ENCODE data around the gene HECW1. TPM values are rescaled to one million over a fixed set of nuclear protein-coding genes. Genes with fewer than 3 reads are reported as not detected.

HECW1 gene
- total and polyA plus RNA-seq, 5 donors from 2014 or later = 0.11 to 0.68 (median 0.34) TPM; not detected in 1

GRCh38 chr7:43294080-43294630 is 181.7 kb downstream of the HECW1 start:
- Mint-ChIP-seq H3K36me3 (no peaks in the 10 kb centered on the region), H3K27ac (no peak overlapping the region), H3K4me1 (no peaks in the 10 kb centered on the region), H3K27me3 (peaks cover 10% of the 10 kb centered on the region), H3K4me3 (no peak overlapping the region), H3K9me3 (peaks cover 0 to 14% (median 4%) of the 10 kb centered on the region in 7 donors)
- DNase-seq = no peak
- H3K36me3 ChIP-seq (ENCODE audit: control insufficient read depth, insufficient read depth, low read length) = no peaks in the 10 kb centered on the region
- H3K9me3 ChIP-seq (ENCODE audit: control insufficient read depth in 2 of 2, low read length in 2 of 2) = peaks cover 6 to 17% of the 10 kb centered on the region in 2 experiments
- H3K27ac ChIP-seq (ENCODE audit: insufficient read depth, low read length, poor library complexity, severe bottlenecking) = no peak overlapping the region
- ATAC-seq (ENCODE audit: low read depth in 2 of 2) = no peak
- H3K4me3 ChIP-seq (ENCODE audit: low read depth, low read length) = no peak overlapping the region
- no peaks in the 10 kb centered on the region for H3K27me3 ChIP-seq (ENCODE audit: control insufficient read depth, insufficient read depth, low read length)
- H3K4me1 ChIP-seq (ENCODE audit: control insufficient read depth, insufficient read depth, low read length, poor library complexity, severe bottlenecking) = no peaks in the 10 kb centered on the region

GRCh38 chr7:43295429-43295828 is 183.0 kb downstream of the HECW1 start:
- H3K27me3 Mint-ChIP-seq = peaks cover 10% of the 10 kb centered on the region

GRCh38 chr7:43296306-43296705 is 183.9 kb downstream of the HECW1 start:
- Histone ChIP-seq H3K27me3 (ENCODE audit: control insufficient read depth, insufficient read depth, low read length) (no peaks in the 10 kb centered on the region), H3K4me1 (ENCODE audit: control insufficient read depth, insufficient read depth, low read length, poor library complexity, severe bottlenecking) (no peaks in the 10 kb centered on the region), H3K36me3 (ENCODE audit: control insufficient read depth, insufficient read depth, low read length) (no peaks in the 10 kb centered on the region), H3K4me3 (ENCODE audit: low read depth, low read length) (no peak overlapping the region), H3K9me3 (ENCODE audit: control insufficient read depth in 2 of 2, low read length in 2 of 2) (peaks cover 0 to 5% of the 10 kb centered on the region in 2 experiments), H3K27ac (ENCODE audit: insufficient read depth, low read length, poor library complexity, severe bottlenecking) (no peak overlapping the region)
- H3K36me3 Mint-ChIP-seq = no peaks in the 10 kb centered on the region
- ATAC-seq (ENCODE audit: low read depth in 2 of 2) (no peak), DNase-seq (no peak)
- H3K9me3 Mint-ChIP-seq = peaks cover 0 to 2% (median 0%) of the 10 kb centered on the region in 7 donors
- no peaks in the 10 kb centered on the region for H3K4me1 Mint-ChIP-seq
- H3K27me3 Mint-ChIP-seq = peaks cover 10% of the 10 kb centered on the region
- H3K27ac Mint-ChIP-seq = peak overlapping the region in 1 of 3 donors; percentile 18
- H3K4me3 Mint-ChIP-seq = no peak overlapping the region

More at GRCh38 chr7:43295429-43295828, 183.0 kb downstream of the HECW1 start:
- Mint-ChIP-seq H3K4me3 (no peak overlapping the region), H3K36me3 (no peaks in the 10 kb centered on the region), H3K27ac (no peak overlapping the region), H3K4me1 (no peaks in the 10 kb centered on the region), H3K9me3 (peaks cover 0 to 8% (median 0%) of the 10 kb centered on the region in 7 donors)
- Histone ChIP-seq H3K36me3 (ENCODE audit: control insufficient read depth, insufficient read depth, low read length) (no peaks in the 10 kb centered on the region), H3K27ac (ENCODE audit: insufficient read depth, low read length, poor library complexity, severe bottlenecking) (no peak overlapping the region), H3K4me1 (ENCODE audit: control insufficient read depth, insufficient read depth, low read length, poor library complexity, severe bottlenecking) (no peaks in the 10 kb centered on the region), H3K9me3 (ENCODE audit: control insufficient read depth in 2 of 2, low read length in 2 of 2) (peaks cover 2 to 14% of the 10 kb centered on the region in 2 experiments), H3K4me3 (ENCODE audit: low read depth, low read length) (no peak overlapping the region), H3K27me3 (ENCODE audit: control insufficient read depth, insufficient read depth, low read length) (no peaks in the 10 kb centered on the region)
- DNase-seq (no peak), ATAC-seq (ENCODE audit: low read depth in 2 of 2) (no peak)

- Mint-ChIP-seq H3K27ac (no peak overlapping the region), H3K9me3 (no peaks in the 10 kb centered on the region), H3K4me1 (peaks cover 0 to 9% (median 4%) of the 10 kb centered on the region in 4 donors), H3K27me3 (peaks cover 5% of the 10 kb centered on the region), H3K4me3 (no peak overlapping the region), H3K36me3 (no peaks in the 10 kb centered on the region)
- H3K4me3 ChIP-seq (ENCODE audit: low read depth, low read length) = no peak overlapping the region
- no peaks in the 10 kb centered on the region for H3K9me3 ChIP-seq (ENCODE audit: control insufficient read depth in 2 of 2, low read length in 2 of 2)
- no peaks in the 10 kb centered on the region for H3K27me3 ChIP-seq (ENCODE audit: control insufficient read depth, insufficient read depth, low read length)
- no peak overlapping the region for H3K27ac ChIP-seq (ENCODE audit: insufficient read depth, low read length, poor library complexity, severe bottlenecking)
- DNase-seq (no peak), ATAC-seq (ENCODE audit: low read depth in 2 of 2) (no peak)
- H3K4me1 ChIP-seq (ENCODE audit: control insufficient read depth, insufficient read depth, low read length, poor library complexity, severe bottlenecking) = peaks cover under 1% of the 10 kb centered on the region
- no peaks in the 10 kb centered on the region for H3K36me3 ChIP-seq (ENCODE audit: control insufficient read depth, insufficient read depth, low read length)
Measured at GRCh38 chr7:43298617-43299016, 186.2 kb downstream of the HECW1 start.

- no peaks in the 10 kb centered on the region for H3K36me3 Mint-ChIP-seq
- no peaks in the 10 kb centered on the region for H3K27me3 Mint-ChIP-seq
- no peak overlapping the region for H3K4me3 ChIP-seq (ENCODE audit: low read depth, low read length)
Measured at GRCh38 chr7:43300121-43300520, 187.7 kb downstream of the HECW1 start.

GRCh38 chr7:43302211-43302711 is 189.8 kb downstream of the HECW1 start:
- Mint-ChIP-seq H3K9me3 (no peaks in the 10 kb centered on the region), H3K27me3 (no peaks in the 10 kb centered on the region), H3K4me1 (peaks cover 11 to 25% (median 17%) of the 10 kb centered on the region in 4 donors), H3K36me3 (no peaks in the 10 kb centered on the region), H3K27ac (no peak overlapping the region), H3K4me3 (no peak overlapping the region)
- Histone ChIP-seq H3K36me3 (ENCODE audit: control insufficient read depth, insufficient read depth, low read length) (no peaks in the 10 kb centered on the region), H3K4me3 (ENCODE audit: low read depth, low read length) (no peak overlapping the region), H3K4me1 (ENCODE audit: control insufficient read depth, insufficient read depth, low read length, poor library complexity, severe bottlenecking) (peaks cover 7% of the 10 kb centered on the region), H3K9me3 (ENCODE audit: control insufficient read depth in 2 of 2, low read length in 2 of 2) (no peaks in the 10 kb centered on the region), H3K27me3 (ENCODE audit: control insufficient read depth, insufficient read depth, low read length) (no peaks in the 10 kb centered on the region), H3K27ac (ENCODE audit: insufficient read depth, low read length, poor library complexity, severe bottlenecking) (no peak overlapping the region)
- ATAC-seq (ENCODE audit: low read depth in 2 of 2) (no peak), DNase-seq (no peak)

More at GRCh38 chr7:43300121-43300520, 187.7 kb downstream of the HECW1 start:
- DNase-seq (no peak), ATAC-seq (ENCODE audit: low read depth in 2 of 2) (no peak)
- Histone ChIP-seq H3K27me3 (ENCODE audit: control insufficient read depth, insufficient read depth, low read length) (no peaks in the 10 kb centered on the region), H3K36me3 (ENCODE audit: control insufficient read depth, insufficient read depth, low read length) (no peaks in the 10 kb centered on the region), H3K27ac (ENCODE audit: insufficient read depth, low read length, poor library complexity, severe bottlenecking) (no peak overlapping the region), H3K4me1 (ENCODE audit: control insufficient read depth, insufficient read depth, low read length, poor library complexity, severe bottlenecking) (peaks cover 7% of the 10 kb centered on the region), H3K9me3 (ENCODE audit: control insufficient read depth in 2 of 2, low read length in 2 of 2) (no peaks in the 10 kb centered on the region)
- no peak overlapping the region for H3K4me3 Mint-ChIP-seq
- no peak overlapping the region for H3K27ac Mint-ChIP-seq
- H3K4me1 Mint-ChIP-seq = peaks cover 5 to 22% (median 14%) of the 10 kb centered on the region in 4 donors
- H3K9me3 Mint-ChIP-seq = no peaks in the 10 kb centered on the region

- no peak for ATAC-seq (ENCODE audit: low read depth in 2 of 2)
- peak overlapping the region in 2 of 3 donors; percentile 7 to 84 for H3K27ac Mint-ChIP-seq
Measured at GRCh38 chr7:43302773-43303460, 190.5 kb downstream of the HECW1 start.

More at GRCh38 chr7:43302773-43303460, 190.5 kb downstream of the HECW1 start:
- Histone ChIP-seq H3K4me3 (ENCODE audit: low read depth, low read length) (no peak overlapping the region), H3K4me1 (ENCODE audit: control insufficient read depth, insufficient read depth, low read length, poor library complexity, severe bottlenecking) (peaks cover 7% of the 10 kb centered on the region), H3K27ac (ENCODE audit: insufficient read depth, low read length, poor library complexity, severe bottlenecking) (no peak overlapping the region), H3K27me3 (ENCODE audit: control insufficient read depth, insufficient read depth, low read length) (no peaks in the 10 kb centered on the region), H3K36me3 (ENCODE audit: control insufficient read depth, insufficient read depth, low read length) (no peaks in the 10 kb centered on the region), H3K9me3 (ENCODE audit: control insufficient read depth in 2 of 2, low read length in 2 of 2) (no peaks in the 10 kb centered on the region)
- Mint-ChIP-seq H3K36me3 (no peaks in the 10 kb centered on the region), H3K4me3 (peak overlapping the region in 1 of 4 donors; percentile 17), H3K9me3 (no peaks in the 10 kb centered on the region), H3K27me3 (no peaks in the 10 kb centered on the region), H3K4me1 (peaks cover 11 to 25% (median 17%) of the 10 kb centered on the region in 4 donors)
- DNase-seq = no peak
